ENCODE results near the gene ARHGAP22. TPM values are rescaled to one million over a fixed set of nuclear protein-coding genes. Genes with fewer than 3 reads are reported as not detected.
A peak's percentile ranks its signal among the peaks of the same experiment; 100 is the strongest.

The ARHGAP22 gene
- total RNA-seq, 1 donor from 2014 or later, result 3.2 TPM

GRCh38 chr10:48543182-48543844 lies 61.6 kb downstream of the ARHGAP22 start:
- H3K9me3 ChIP-seq, result no peaks in the 10 kb centered on the region
- no peaks in the 10 kb centered on the region for H3K27me3 ChIP-seq
- H3K36me3 ChIP-seq, result no peaks in the 10 kb centered on the region
- no peaks in the 10 kb centered on the region for H3K4me1 ChIP-seq
- intact Hi-C loops (cut with DNase I), result no loop called here
- DNase-seq (ENCODE audit: extremely low spot score in 2 of 2), result peak; percentile 27 to 46
- H3K27ac ChIP-seq, result no peak overlapping the region
- TF ChIP-seq POLR2A (IDR thresholded peaks at IDR 0.05) (no peak), CTCF (IDR thresholded peaks at IDR 0.05) (no peak), POLR2AphosphoS5 (IDR thresholded peaks at IDR 0.05; ENCODE audit: insufficient read depth in 1 of 2, low read depth in 1 of 2) (no peak)
- H3K4me3 ChIP-seq, result no peak overlapping the region

GRCh38 chr10:48542471-48543181 lies 62.2 kb downstream of the ARHGAP22 start:
- Histone ChIP-seq H3K36me3 (no peaks in the 10 kb centered on the region), H3K27ac (no peak overlapping the region), H3K9me3 (no peaks in the 10 kb centered on the region), H3K27me3 (no peaks in the 10 kb centered on the region), H3K4me3 (no peak overlapping the region), H3K4me1 (no peaks in the 10 kb centered on the region)
- TF ChIP-seq POLR2AphosphoS5 (IDR thresholded peaks at IDR 0.05; ENCODE audit: insufficient read depth in 1 of 2, low read depth in 1 of 2) (no peak), CTCF (IDR thresholded peaks at IDR 0.05) (no peak), POLR2A (IDR thresholded peaks at IDR 0.05) (no peak)
- intact Hi-C loops (cut with DNase I), result no loop called here
- DNase-seq (ENCODE audit: extremely low spot score in 2 of 2), result peak; percentile 64 to 88

- H3K4me1 ChIP-seq, result no peaks in the 10 kb centered on the region
- no peaks in the 10 kb centered on the region for H3K36me3 ChIP-seq
- intact Hi-C loops (cut with DNase I), result no loop called here
- H3K27me3 ChIP-seq, result no peaks in the 10 kb centered on the region
- no peak for TF ChIP-seq POLR2A (IDR thresholded peaks at IDR 0.05)
- TF ChIP-seq CTCF (IDR thresholded peaks at IDR 0.05), result no peak
- TF ChIP-seq POLR2AphosphoS5 (IDR thresholded peaks at IDR 0.05; ENCODE audit: insufficient read depth in 1 of 2, low read depth in 1 of 2), result no peak
- H3K4me3 ChIP-seq, result no peak overlapping the region
- peak; percentile 58 to 87 for DNase-seq (ENCODE audit: extremely low spot score in 2 of 2)
- H3K9me3 ChIP-seq, result no peaks in the 10 kb centered on the region
- no peak overlapping the region for H3K27ac ChIP-seq
These were observed 63.6 kb downstream of the ARHGAP22 start for GRCh38 chr10:48541144-48541795.

GRCh38 chr10:48538611-48539010 lies 66.3 kb downstream of the ARHGAP22 start:
- no peak for DNase-seq (ENCODE audit: extremely low spot score in 2 of 2)
- Histone ChIP-seq H3K4me1 (no peaks in the 10 kb centered on the region), H3K27me3 (no peaks in the 10 kb centered on the region), H3K4me3 (no peak overlapping the region), H3K36me3 (no peaks in the 10 kb centered on the region), H3K27ac (no peak overlapping the region), H3K9me3 (no peaks in the 10 kb centered on the region)
- no peak for TF ChIP-seq POLR2AphosphoS5 (IDR thresholded peaks at IDR 0.05; ENCODE audit: insufficient read depth in 1 of 2, low read depth in 1 of 2)
- TF ChIP-seq POLR2A (IDR thresholded peaks at IDR 0.05), result no peak
- TF ChIP-seq CTCF (IDR thresholded peaks at IDR 0.05), result no peak
- intact Hi-C loops (cut with DNase I), result no loop called here

Measured in vagina (tissue), 2 donors.